ENCODE results near the gene TANGO6. TPM values are rescaled to one million over a fixed set of nuclear protein-coding genes. Genes with fewer than 3 reads are reported as not detected.

The TANGO6 gene
- total and polyA plus RNA-seq, 2 of the 8 experiments (the other 6 are each of a cell fraction or from before 2014, with no cell fraction given): 5.0 to 19.5 TPM

- TF ChIP-seq CHD7 (IDR thresholded peaks at IDR 0.05; ENCODE audit: insufficient replicate concordance, low read length) (no peak), KDM4A (IDR thresholded peaks at IDR 0.05; ENCODE audit: low read depth, low read length, severe bottlenecking) (no peak), SP4 (IDR thresholded peaks at IDR 0.05; ENCODE audit: low read length) (no peak), EP300 (IDR thresholded peaks at IDR 0.05; ENCODE audit: borderline replicate concordance in 1 of 2, low read depth in 2 of 2, low read length in 2 of 2) (no peak), CHD2 (IDR thresholded peaks at IDR 0.05; ENCODE audit: low read length) (no peak)
Measured at GRCh38 chr16:68985855-68986254, 142.5 kb downstream of the TANGO6 start (continued).
